Parathyroid adenoma (tissue), 2 donors: ENCODE results near the gene FANCF.

Experiments
- H2AFZ ChIP-seq: fragments of 300-600 bp; sonication (generic); one replicate; pipeline ENCODE4 v1.7.0; 2017; ENCODE audit warnings: antibody characterized with exemption, mild to moderate bottlenecking
- H3K27ac ChIP-seq: fragments of 300-600 bp; sonication (generic); one replicate; pipeline ENCODE4 v1.7.0; 2017
- H3K27me3 ChIP-seq: fragments of 300-600 bp; sonication (generic); one replicate; pipeline ENCODE4 v1.7.0; 2017; ENCODE audit warnings: low read length; ENCODE audit not compliant: control insufficient read depth, insufficient read depth
- H3K36me3 ChIP-seq: fragments of 300-600 bp; sonication (generic); one replicate; pipeline ENCODE4 v1.7.0; 2017; ENCODE audit warnings: low read length; ENCODE audit not compliant: control insufficient read depth, insufficient read depth
- H3K4me1 ChIP-seq: fragments of 300-600 bp; sonication (generic); one replicate; pipeline ENCODE4 v1.7.0; 2017; ENCODE audit warnings: control low read depth
- H3K4me2 ChIP-seq: fragments of 300-600 bp; sonication (generic); one replicate; pipeline ENCODE4 v1.7.0; 2017; ENCODE audit warnings: low read length
- H3K4me3 ChIP-seq: fragments of 300-600 bp; sonication (generic); one replicate; pipeline ENCODE4 v1.7.0; 2017; ENCODE audit warnings: low read depth, low read length
- H3K79me2 ChIP-seq: fragments of 300-600 bp; sonication (generic); one replicate; pipeline ENCODE4 v1.7.0; 2017; ENCODE audit warnings: control low read depth
- H3K9ac ChIP-seq: fragments of 300-600 bp; sonication (generic); one replicate; pipeline ENCODE4 v1.7.0; 2017; ENCODE audit warnings: mild to moderate bottlenecking
- H3K9me3 ChIP-seq: fragments of 300-600 bp; sonication (generic); one replicate; pipeline ENCODE4 v1.7.0; 2017; ENCODE audit warnings: low read length; ENCODE audit not compliant: control insufficient read depth
- CTCF ChIP-seq: fragments of 300-600 bp; sonication (generic); IDR thresholded peaks from one replicate; pipeline ENCODE4 v1.7.0; 2017; ENCODE audit warnings: antibody characterized with exemption, mild to moderate bottlenecking
- donor health status: primary hyperparathyroidism.

FANCF gene

GRCh38 chr11:22626573-22627239, 1.1 kb upstream of the FANCF start:
- H3K27me3 ChIP-seq: no peaks in the 10 kb centered on the region
- no peak for TF ChIP-seq CTCF
- H2AFZ ChIP-seq: peak overlapping the region; percentile 95
- no peaks in the 10 kb centered on the region for H3K36me3 ChIP-seq
- H3K27ac ChIP-seq: peak overlapping the region; percentile 92
- H3K9me3 ChIP-seq: no peaks in the 10 kb centered on the region
- H3K79me2 ChIP-seq: no peaks in the 10 kb centered on the region
- no peak overlapping the region for H3K4me2 ChIP-seq
- peaks cover 3% of the 10 kb centered on the region for H3K4me1 ChIP-seq
- no peak overlapping the region for H3K4me3 ChIP-seq
- H3K9ac ChIP-seq: no peak overlapping the region

GRCh38 chr11:22624742-22625447, 728 bp downstream of the FANCF start:
- Histone ChIP-seq H3K9me3 (no peaks in the 10 kb centered on the region), H3K4me3 (peak overlapping the region; percentile 81), H3K4me1 (peaks cover 3% of the 10 kb centered on the region), H3K27ac (peak overlapping the region; percentile 92), H3K36me3 (no peaks in the 10 kb centered on the region), H3K4me2 (peak overlapping the region; percentile 82), H3K27me3 (no peaks in the 10 kb centered on the region), H3K9ac (peak overlapping the region; percentile 61), H3K79me2 (no peaks in the 10 kb centered on the region), H2AFZ (peak overlapping the region; percentile 95)
- peak; percentile 24 for TF ChIP-seq CTCF

- H3K9ac ChIP-seq: no peak overlapping the region
- no peak overlapping the region for H3K4me2 ChIP-seq
- H3K9me3 ChIP-seq: no peaks in the 10 kb centered on the region
- no peaks in the 10 kb centered on the region for H3K27me3 ChIP-seq
- no peak overlapping the region for H3K27ac ChIP-seq
- no peak overlapping the region for H2AFZ ChIP-seq
- H3K79me2 ChIP-seq: peaks cover 4% of the 10 kb centered on the region
- no peaks in the 10 kb centered on the region for H3K4me1 ChIP-seq
- no peaks in the 10 kb centered on the region for H3K36me3 ChIP-seq
- no peak overlapping the region for H3K4me3 ChIP-seq
- no peak for TF ChIP-seq CTCF
Observed at GRCh38 chr11:22617868-22618267, 7.8 kb downstream of the FANCF start.

GRCh38 chr11:22603933-22604332, 21.7 kb downstream of the FANCF start:
- Histone ChIP-seq H3K9me3 (no peaks in the 10 kb centered on the region), H3K4me2 (no peak overlapping the region), H3K36me3 (no peaks in the 10 kb centered on the region), H3K4me3 (no peak overlapping the region), H3K9ac (no peak overlapping the region), H3K4me1 (no peaks in the 10 kb centered on the region), H3K79me2 (no peaks in the 10 kb centered on the region), H2AFZ (no peak overlapping the region), H3K27me3 (no peaks in the 10 kb centered on the region), H3K27ac (no peak overlapping the region)
- TF ChIP-seq CTCF: no peak

- no peak overlapping the region for H3K4me2 ChIP-seq
- H3K4me1 ChIP-seq: no peaks in the 10 kb centered on the region
- H3K4me3 ChIP-seq: no peak overlapping the region
- no peak overlapping the region for H3K27ac ChIP-seq
- no peaks in the 10 kb centered on the region for H3K36me3 ChIP-seq
- TF ChIP-seq CTCF: no peak
- no peaks in the 10 kb centered on the region for H3K27me3 ChIP-seq
- H3K9me3 ChIP-seq: no peaks in the 10 kb centered on the region
- H2AFZ ChIP-seq: no peak overlapping the region
- no peaks in the 10 kb centered on the region for H3K79me2 ChIP-seq
- H3K9ac ChIP-seq: no peak overlapping the region
Observed at GRCh38 chr11:22602504-22602903, 23.1 kb downstream of the FANCF start.
